ENCODE measurements around the gene STATH.

GRCh38 chr4:69951602-69952001 is 44.2 kb upstream of the STATH start:
- TF ChIP-seq CTCF (IDR thresholded peaks at IDR 0.05), result no peak
- TF ChIP-seq POLR2A (IDR thresholded peaks at IDR 0.05), result no peak
- TF ChIP-seq POLR2AphosphoS5 (IDR thresholded peaks at IDR 0.05), result no peak

Data from breast epithelium (tissue), 3 donors.